ENCODE measurements around the gene DIRAS3.
"Not testable (repeated sequence)": the region's sequence is repeated elsewhere in the genome, so short reads cannot be mapped to it uniquely, and the experiment has no call there.

DIRAS3 gene

DNA sequence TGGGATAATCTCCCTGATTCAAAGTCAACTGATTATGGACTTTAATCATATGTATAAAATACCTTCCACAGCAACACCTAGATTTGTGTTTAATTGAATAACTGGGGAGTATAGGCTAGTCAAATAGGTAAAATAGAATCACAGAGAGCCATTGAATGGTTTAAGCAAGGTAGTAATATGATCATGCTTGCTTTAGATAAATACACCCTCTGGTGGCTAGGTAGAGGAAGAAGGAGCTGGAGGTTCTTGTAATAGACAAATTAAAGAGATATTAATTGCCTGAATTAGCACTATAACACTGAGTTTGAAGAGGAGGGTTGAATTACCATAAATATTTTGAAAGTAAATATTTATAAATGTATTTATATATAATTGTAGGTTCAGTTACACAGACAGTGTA is 40.3 kb downstream of the DIRAS3 start:
- Histone ChIP-seq H3K79me2 (ENCODE audit: insufficient read depth, low read length) (no peaks in the 10 kb centered on the region), H3K27me3 (ENCODE audit: insufficient read depth, low read length) (no peaks in the 10 kb centered on the region), H3K9me3 (ENCODE audit: low read length) (no peaks in the 10 kb centered on the region), H3K4me3 (ENCODE audit: low read depth, low read length, poor library complexity, severe bottlenecking) (no peak overlapping the region), H3K4me1 (ENCODE audit: insufficient read depth, low read length, severe bottlenecking) (no peaks in the 10 kb centered on the region), H3F3A (ENCODE audit: insufficient read depth, low read length) (no peaks in the 10 kb centered on the region), H4K20me1 (ENCODE audit: insufficient read depth, low read length) (no peaks in the 10 kb centered on the region), H3K4me2 (ENCODE audit: low read length) (no peak overlapping the region), H3K9me2 (ENCODE audit: low read depth, low read length) (no peaks in the 10 kb centered on the region), H3K27ac (ENCODE audit: low read depth, low read length, poor library complexity, severe bottlenecking) (no peak overlapping the region), H3K9ac (ENCODE audit: low read length) (no peak overlapping the region), H3K36me3 (ENCODE audit: insufficient read depth, low read length) (no peaks in the 10 kb centered on the region), H2AFZ (ENCODE audit: low read length) (no peak overlapping the region)
- peak; percentile 25; the same call in 1 of the 2 replicates for TF ChIP-seq CTCF (IDR thresholded peaks at IDR 0.05; ENCODE audit: low read length)
- TF ChIP-seq EZH2 (IDR thresholded peaks at IDR 0.05; ENCODE audit: borderline replicate concordance, low read length) = no peak

DNA sequence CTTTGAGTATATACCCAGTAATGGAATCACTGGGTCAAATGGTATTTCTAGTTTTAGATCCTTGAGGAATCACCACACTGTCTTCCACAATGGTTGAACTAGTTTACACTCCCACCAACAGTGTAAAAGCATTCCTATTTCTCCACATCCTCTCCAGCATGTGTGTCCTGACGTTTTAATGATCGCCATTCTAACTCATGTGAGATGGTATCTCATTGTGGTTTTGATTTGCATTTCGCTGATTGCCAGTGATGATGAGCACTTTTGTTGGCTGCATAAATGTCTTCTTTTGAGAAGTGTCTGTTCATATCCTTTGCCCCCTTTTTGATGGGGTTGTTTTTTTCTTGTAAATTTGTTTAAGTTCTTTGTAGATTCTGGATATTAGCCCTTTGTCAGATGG is 46.8 kb downstream of the DIRAS3 start:
- H3K27me3 ChIP-seq (ENCODE audit: insufficient read depth, low read length); H3K27ac ChIP-seq (ENCODE audit: low read depth, low read length, poor library complexity, severe bottlenecking); H3K4me1 ChIP-seq (ENCODE audit: insufficient read depth, low read length, severe bottlenecking); H3K36me3 ChIP-seq (ENCODE audit: insufficient read depth, low read length); H2AFZ ChIP-seq (ENCODE audit: low read length); H3K4me2 ChIP-seq (ENCODE audit: low read length); H3K4me3 ChIP-seq (ENCODE audit: low read depth, low read length, poor library complexity, severe bottlenecking); H3K79me2 ChIP-seq (ENCODE audit: insufficient read depth, low read length); H4K20me1 ChIP-seq (ENCODE audit: insufficient read depth, low read length); H3F3A ChIP-seq (ENCODE audit: insufficient read depth, low read length); H3K9ac ChIP-seq (ENCODE audit: low read length); H3K9me2 ChIP-seq (ENCODE audit: low read depth, low read length); H3K9me3 ChIP-seq (ENCODE audit: low read length): not testable (repeated sequence)

GRCh38 chr1:68000191-68000590 is 50.2 kb downstream of the DIRAS3 start:
- Histone ChIP-seq H3K4me1 (ENCODE audit: insufficient read depth, low read length, severe bottlenecking) (no peaks in the 10 kb centered on the region), H3K9me3 (ENCODE audit: low read length) (0 out of 2 replicates have a peak, but pooled peaks cover 2% of the 10 kb centered on the region), H3K4me3 (ENCODE audit: low read depth, low read length, poor library complexity, severe bottlenecking) (no peak overlapping the region), H3K27ac (ENCODE audit: low read depth, low read length, poor library complexity, severe bottlenecking) (no peak overlapping the region), H3K9ac (ENCODE audit: low read length) (no peak overlapping the region), H3K4me2 (ENCODE audit: low read length) (no peak overlapping the region), H3K9me2 (ENCODE audit: low read depth, low read length) (no peaks in the 10 kb centered on the region), H3K27me3 (ENCODE audit: insufficient read depth, low read length) (no peaks in the 10 kb centered on the region), H3K36me3 (ENCODE audit: insufficient read depth, low read length) (no peaks in the 10 kb centered on the region), H2AFZ (ENCODE audit: low read length) (no peak overlapping the region), H4K20me1 (ENCODE audit: insufficient read depth, low read length) (no peaks in the 10 kb centered on the region), H3F3A (ENCODE audit: insufficient read depth, low read length) (no peaks in the 10 kb centered on the region), H3K79me2 (ENCODE audit: insufficient read depth, low read length) (no peaks in the 10 kb centered on the region)
- TF ChIP-seq EZH2 (IDR thresholded peaks at IDR 0.05; ENCODE audit: borderline replicate concordance, low read length) (no peak), CTCF (IDR thresholded peaks at IDR 0.05; ENCODE audit: low read length) (no peak)

DNA sequence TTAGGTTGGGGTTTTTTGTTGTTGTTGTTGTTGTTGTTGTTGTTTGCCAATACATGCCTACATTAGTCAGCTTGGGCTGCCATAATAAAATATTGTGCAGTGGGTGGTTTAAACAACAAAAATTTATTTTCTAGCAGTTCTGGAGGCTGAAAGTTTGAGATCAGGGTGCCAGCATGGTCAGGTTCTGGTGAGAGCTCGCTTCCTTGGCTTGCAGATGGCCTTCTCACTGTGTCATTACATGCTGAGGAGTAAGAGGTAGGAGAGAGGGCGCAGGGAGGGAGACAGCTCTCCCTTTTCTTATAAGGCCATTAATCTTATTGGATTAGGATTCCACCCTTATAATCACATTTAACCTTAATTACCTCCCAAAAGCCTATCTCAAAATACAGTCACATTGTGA is 52.7 kb downstream of the DIRAS3 start:
- no peak overlapping the region for H3K27ac ChIP-seq (ENCODE audit: low read depth, low read length, poor library complexity, severe bottlenecking)
- no peak overlapping the region for H3K9ac ChIP-seq (ENCODE audit: low read length)
- H3K9me2 ChIP-seq (ENCODE audit: low read depth, low read length) = no peaks in the 10 kb centered on the region
- H2AFZ ChIP-seq (ENCODE audit: low read length) = no peak overlapping the region
- no peaks in the 10 kb centered on the region for H3K4me1 ChIP-seq (ENCODE audit: insufficient read depth, low read length, severe bottlenecking)
- H3K27me3 ChIP-seq (ENCODE audit: insufficient read depth, low read length) = no peaks in the 10 kb centered on the region
- TF ChIP-seq CTCF (IDR thresholded peaks at IDR 0.05; ENCODE audit: low read length) (no peak), EZH2 (IDR thresholded peaks at IDR 0.05; ENCODE audit: borderline replicate concordance, low read length) (no peak)
- no peaks in the 10 kb centered on the region for H3F3A ChIP-seq (ENCODE audit: insufficient read depth, low read length)
- H3K9me3 ChIP-seq (ENCODE audit: low read length) = 0 out of 2 replicates have a peak, but pooled peaks cover 2% of the 10 kb centered on the region
- H3K4me3 ChIP-seq (ENCODE audit: low read depth, low read length, poor library complexity, severe bottlenecking) = no peak overlapping the region
- no peaks in the 10 kb centered on the region for H3K36me3 ChIP-seq (ENCODE audit: insufficient read depth, low read length)
- H3K4me2 ChIP-seq (ENCODE audit: low read length) = no peak overlapping the region
- H4K20me1 ChIP-seq (ENCODE audit: insufficient read depth, low read length) = no peaks in the 10 kb centered on the region
- H3K79me2 ChIP-seq (ENCODE audit: insufficient read depth, low read length) = no peaks in the 10 kb centered on the region

Measured in OCI-LY1 (cell line).